BE2C (cell line): ENCODE results near the gene ERBIN.

Experiments used
- DNase-seq: peaks from one replicate; pipeline ENCODE4 v3.0.0-alpha.2; 2020
- H3K27me3 ChIP-seq: fragments of 250-450 bp; sonication (Bioruptor Pico); 2 replicates; pipeline ENCODE4 v1.5.1; 2020; ENCODE audit warnings: mild to moderate bottlenecking
- H3K36me3 ChIP-seq: fragments of 250-450 bp; sonication (Bioruptor Pico); 2 replicates; pipeline ENCODE4 v1.5.1; 2020; ENCODE audit warnings: mild to moderate bottlenecking
- H3K4me1 ChIP-seq: fragments of 250-450 bp; sonication (Bioruptor Pico); 2 replicates; pipeline ENCODE4 v1.5.1; 2020
- H3K4me3 ChIP-seq: 2 replicates; pipeline ENCODE4 v1.5.1; 2011; ENCODE audit warnings: low read depth, low read length
- H3K9me3 ChIP-seq: fragments of 250-450 bp; sonication (Bioruptor Pico); 2 replicates; pipeline ENCODE4 v1.5.1; 2020
- CTCF ChIP-seq: IDR thresholded peaks from 2 replicates; pipeline ENCODE4 v1.5.1; 2012; ENCODE audit warnings: mild to moderate bottlenecking, low read depth, low read length

ERBIN gene

GRCh38 chr5:66010476-66010875, 84.1 kb downstream of the ERBIN start:
- no peaks in the 10 kb centered on the region for H3K27me3 ChIP-seq
- no peak overlapping the region for H3K4me3 ChIP-seq
- H3K9me3 ChIP-seq = no peaks in the 10 kb centered on the region
- no peaks in the 10 kb centered on the region for H3K4me1 ChIP-seq
- no peaks in the 10 kb centered on the region; the same call in 1 of the 2 replicates for H3K36me3 ChIP-seq
- TF ChIP-seq CTCF = no peak
- no peak for DNase-seq

- no peak for DNase-seq
- no peak for TF ChIP-seq CTCF
- H3K4me3 ChIP-seq = no peak overlapping the region
- H3K4me1 ChIP-seq = no peaks in the 10 kb centered on the region
- H3K36me3 ChIP-seq = no peaks in the 10 kb centered on the region
- H3K27me3 ChIP-seq = no peaks in the 10 kb centered on the region
- no peaks in the 10 kb centered on the region for H3K9me3 ChIP-seq
These were observed 85.9 kb downstream of the ERBIN start for GRCh38 chr5:66012271-66012670.

GRCh38 chr5:66013397-66013796, 87.0 kb downstream of the ERBIN start:
- no peaks in the 10 kb centered on the region for H3K4me1 ChIP-seq
- TF ChIP-seq CTCF = no peak
- H3K27me3 ChIP-seq = no peaks in the 10 kb centered on the region
- no peak for DNase-seq
- no peaks in the 10 kb centered on the region for H3K36me3 ChIP-seq
- H3K9me3 ChIP-seq = no peaks in the 10 kb centered on the region
- no peak overlapping the region for H3K4me3 ChIP-seq

- Histone ChIP-seq H3K36me3 (no peaks in the 10 kb centered on the region), H3K4me3 (no peak overlapping the region), H3K9me3 (no peaks in the 10 kb centered on the region), H3K4me1 (no peaks in the 10 kb centered on the region), H3K27me3 (no peaks in the 10 kb centered on the region)
- no peak for TF ChIP-seq CTCF
- no peak for DNase-seq
These were observed 87.5 kb downstream of the ERBIN start for GRCh38 chr5:66013906-66014305.

GRCh38 chr5:66015196-66015960, 89.0 kb downstream of the ERBIN start:
- no peak for TF ChIP-seq CTCF
- Histone ChIP-seq H3K36me3 (no peaks in the 10 kb centered on the region), H3K27me3 (no peaks in the 10 kb centered on the region), H3K4me3 (no peak overlapping the region), H3K9me3 (no peaks in the 10 kb centered on the region), H3K4me1 (no peaks in the 10 kb centered on the region)
- DNase-seq = no peak

GRCh38 chr5:66021585-66021984, 95.2 kb downstream of the ERBIN start:
- no peak for TF ChIP-seq CTCF
- H3K9me3 ChIP-seq = no peaks in the 10 kb centered on the region
- DNase-seq = no peak

More at GRCh38 chr5:66021585-66021984, 95.2 kb downstream of the ERBIN start:
- Histone ChIP-seq H3K4me3 (no peak overlapping the region), H3K36me3 (no peaks in the 10 kb centered on the region), H3K4me1 (no peaks in the 10 kb centered on the region), H3K27me3 (no peaks in the 10 kb centered on the region)
